Measurements from ENCODE around the gene NAA60. TPM values are rescaled to one million over a fixed set of nuclear protein-coding genes. Genes with fewer than 3 reads are reported as not detected.

NAA60 gene
- total RNA-seq, 1 experiment from 2014 or later = 63.4 TPM

- H3K27me3 Mint-ChIP-seq (ENCODE audit: unreplicated experiment) = no peaks in the 10 kb centered on the region
- H3K4me1 Mint-ChIP-seq (ENCODE audit: low read depth, unreplicated experiment) = no peaks in the 10 kb centered on the region
- DNase-seq = no peak
- H3K4me3 Mint-ChIP-seq (ENCODE audit: low read depth, unreplicated experiment) = no peak overlapping the region
- no peak for TF ChIP-seq CTCF (IDR thresholded peaks at IDR 0.05; ENCODE audit: unreplicated experiment)
- no TSS peak for BruUV-seq (replicated peaks)
- peaks cover 46% of the 10 kb centered on the region for H3K36me3 Mint-ChIP-seq (ENCODE audit: insufficient read depth, unreplicated experiment)
- H3K9me3 Mint-ChIP-seq (ENCODE audit: low read depth, unreplicated experiment) = no peaks in the 10 kb centered on the region
- intact Hi-C loops (cut with micrococcal nuclease; ENCODE audit: unreplicated experiment) = no loop called here
- no peak overlapping the region for H3K27ac Mint-ChIP-seq (ENCODE audit: unreplicated experiment)
- CTCF ChIA-PET = interaction anchor here (1.0 kb wide), 1 partner anchor 23 kb away, joined by 4 read pairs; no protein-coding TSS in a partner anchor
Measured at GRCh38 chr16:3485821-3486505, 42.5 kb downstream of the NAA60 start.

- no peaks in the 10 kb centered on the region for H3K4me1 Mint-ChIP-seq (ENCODE audit: low read depth, unreplicated experiment)
- H3K9me3 Mint-ChIP-seq (ENCODE audit: low read depth, unreplicated experiment) = no peaks in the 10 kb centered on the region
- no TSS peak for BruUV-seq (replicated peaks)
- no peaks in the 10 kb centered on the region for H3K27me3 Mint-ChIP-seq (ENCODE audit: unreplicated experiment)
- no peak for DNase-seq
- intact Hi-C loops (cut with micrococcal nuclease; ENCODE audit: unreplicated experiment) = no loop called here
- no peak overlapping the region for H3K4me3 Mint-ChIP-seq (ENCODE audit: low read depth, unreplicated experiment)
- peaks cover 40% of the 10 kb centered on the region for H3K36me3 Mint-ChIP-seq (ENCODE audit: insufficient read depth, unreplicated experiment)
- TF ChIP-seq CTCF (IDR thresholded peaks at IDR 0.05; ENCODE audit: unreplicated experiment) = no peak
- no peak overlapping the region for H3K27ac Mint-ChIP-seq (ENCODE audit: unreplicated experiment)
- CTCF ChIA-PET = no interaction called here
Measured at GRCh38 chr16:3486506-3487215, 43.2 kb downstream of the NAA60 start.

GRCh38 chr16:3487521-3488410 is 44.3 kb downstream of the NAA60 start:
- intact Hi-C loops (cut with micrococcal nuclease; ENCODE audit: unreplicated experiment) = no loop called here
- TF ChIP-seq CTCF (IDR thresholded peaks at IDR 0.05; ENCODE audit: unreplicated experiment) = no peak
- H3K4me3 Mint-ChIP-seq (ENCODE audit: low read depth, unreplicated experiment) = no peak overlapping the region
- no peaks in the 10 kb centered on the region for H3K27me3 Mint-ChIP-seq (ENCODE audit: unreplicated experiment)
- no TSS peak for BruUV-seq (replicated peaks)
- no peaks in the 10 kb centered on the region for H3K9me3 Mint-ChIP-seq (ENCODE audit: low read depth, unreplicated experiment)
- H3K27ac Mint-ChIP-seq (ENCODE audit: unreplicated experiment) = no peak overlapping the region
- CTCF ChIA-PET = interaction anchor here (0.6 kb wide), 2 partner anchors 329 to 362 kb away, joined by 3 to 4 read pairs; no protein-coding TSS in a partner anchor
- DNase-seq = no peak
- H3K36me3 Mint-ChIP-seq (ENCODE audit: insufficient read depth, unreplicated experiment) = peaks cover 39% of the 10 kb centered on the region
- no peaks in the 10 kb centered on the region for H3K4me1 Mint-ChIP-seq (ENCODE audit: low read depth, unreplicated experiment)

- Mint-ChIP-seq H3K36me3 (ENCODE audit: insufficient read depth, unreplicated experiment) (peaks cover 37% of the 10 kb centered on the region), H3K4me3 (ENCODE audit: low read depth, unreplicated experiment) (no peak overlapping the region), H3K27ac (ENCODE audit: unreplicated experiment) (no peak overlapping the region), H3K27me3 (ENCODE audit: unreplicated experiment) (no peaks in the 10 kb centered on the region), H3K4me1 (ENCODE audit: low read depth, unreplicated experiment) (no peaks in the 10 kb centered on the region), H3K9me3 (ENCODE audit: low read depth, unreplicated experiment) (no peaks in the 10 kb centered on the region)
- CTCF ChIA-PET = interaction anchor here (0.6 to 0.7 kb wide), 2 partner anchors 17 to 22 kb away, joined by 3 to 5 read pairs; no protein-coding TSS in a partner anchor
- no peak for DNase-seq
- intact Hi-C loops (cut with micrococcal nuclease; ENCODE audit: unreplicated experiment) = no loop called here
- no peak for TF ChIP-seq CTCF (IDR thresholded peaks at IDR 0.05; ENCODE audit: unreplicated experiment)
- no TSS peak for BruUV-seq (replicated peaks)
Measured at GRCh38 chr16:3488801-3489200, 45.3 kb downstream of the NAA60 start.

Data from Calu3 (cell line).